NB4 (cell line): ENCODE measurements around the gene SMIM28.

Experiments
- CTCF ChIP-seq: IDR thresholded peaks from one replicate; pipeline ENCODE4 v1.5.1; 2012; ENCODE audit warnings: low read depth, low read length
- MAX ChIP-seq: IDR thresholded peaks from 2 replicates; pipeline ENCODE4 v1.6.1; 2011; ENCODE audit warnings: low read depth, low read length
- POLR2A ChIP-seq: IDR thresholded peaks from 2 replicates; pipeline ENCODE4 v1.6.1; 2011; ENCODE audit warnings: mild to moderate bottlenecking; ENCODE audit not compliant: insufficient read length; ENCODE audit errors: extremely low read depth

GRCh38 chr6:138405816-138406413, 28.2 kb downstream of the SMIM28 start:
- no peak for TF ChIP-seq CTCF
- no peak for TF ChIP-seq POLR2A
- no peak for TF ChIP-seq MAX
